GM23248 (cell line): ENCODE data around the gene MYO18B. TPM values are rescaled to one million over a fixed set of nuclear protein-coding genes. Genes with fewer than 3 reads are reported as not detected.

ENCODE experiments used
- DNase-seq: peaks from one replicate; pipeline ENCODE4 v3.0.0-alpha.2; 2015
- H2AFZ ChIP-seq: fragments of 200-600 bp; sonication (generic); 2 replicates; pipeline ENCODE4 v1.6.1; 2016; ENCODE audit warnings: antibody characterized with exemption
- H3F3A ChIP-seq: fragments of 200-600 bp; sonication (generic); 2 replicates; pipeline ENCODE4 v1.6.1; 2016; ENCODE audit warnings: mild to moderate bottlenecking, antibody characterized with exemption, mixed run types; ENCODE audit not compliant: insufficient read depth
- H3K27ac ChIP-seq: fragments of 200-600 bp; sonication (generic); 2 replicates; pipeline ENCODE4 v1.5.1; 2016; ENCODE audit warnings: mild to moderate bottlenecking
- H3K27me3 ChIP-seq: fragments of 200-600 bp; sonication (generic); replicated peaks from 2 replicates; pipeline ENCODE4 v1.6.1; 2016; ENCODE audit warnings: mild to moderate bottlenecking; ENCODE audit not compliant: insufficient read depth
- H3K36me3 ChIP-seq: fragments of 200-600 bp; sonication (generic); 2 replicates; pipeline ENCODE4 v1.6.1; 2016; ENCODE audit warnings: low read depth, mild to moderate bottlenecking
- H3K4me1 ChIP-seq: fragments of 200-600 bp; sonication (generic); 2 replicates; pipeline ENCODE4 v1.6.1; 2016; ENCODE audit warnings: mild to moderate bottlenecking; ENCODE audit not compliant: insufficient read depth
- H3K4me2 ChIP-seq: fragments of 200-600 bp; sonication (generic); one replicate; pipeline ENCODE4 v1.6.1; 2016; ENCODE audit warnings: mild to moderate bottlenecking; ENCODE audit not compliant: unreplicated experiment
- H3K4me3 ChIP-seq: fragments of 200-600 bp; sonication (generic); 2 replicates; pipeline ENCODE4 v1.5.1; 2016; ENCODE audit warnings: mild to moderate bottlenecking
- H3K79me2 ChIP-seq: fragments of 200-600 bp; sonication (generic); 2 replicates; pipeline ENCODE4 v1.6.1; 2016; ENCODE audit warnings: mild to moderate bottlenecking; ENCODE audit not compliant: insufficient read depth
- H3K9ac ChIP-seq: fragments of 200-600 bp; sonication (generic); 2 replicates; pipeline ENCODE4 v1.6.1; 2016; ENCODE audit warnings: mild to moderate bottlenecking
- H3K9me2 ChIP-seq: fragments of 200-600 bp; sonication (generic); 2 replicates; pipeline ENCODE4 v1.6.1; 2016; ENCODE audit warnings: mixed run types, mild to moderate bottlenecking, moderate library complexity; ENCODE audit not compliant: insufficient read depth
- H3K9me3 ChIP-seq: fragments of 200-600 bp; sonication (generic); one replicate; pipeline ENCODE4 v1.6.1; 2017; ENCODE audit warnings: low read depth
- H4K20me1 ChIP-seq: fragments of 200-600 bp; sonication (generic); 2 replicates; pipeline ENCODE4 v1.6.0; 2016; ENCODE audit not compliant: insufficient read depth
- EZH2 ChIP-seq: fragments of 200-600 bp; sonication (generic); IDR thresholded peaks from 2 replicates; pipeline ENCODE4 v1.6.1; 2018; ENCODE audit warnings: antibody characterized with exemption, mild to moderate bottlenecking; ENCODE audit not compliant: insufficient read depth, poor library complexity, severe bottlenecking
- EZH2phosphoT487 ChIP-seq: fragments of 200-600 bp; sonication (generic); IDR thresholded peaks from 2 replicates; pipeline ENCODE4 v1.6.1; 2018; ENCODE audit warnings: antibody characterized with exemption, moderate library complexity, mild to moderate bottlenecking, low read depth; ENCODE audit not compliant: insufficient read depth
- WGBS, 2 experiments: methylation state at CpG; one replicate each; pipeline ENCODE4 v1.1.6; 2015 to 2017; ENCODE audit warnings: low lambda C conversion rate in 2 of 2, low coverage in 1 of 2; ENCODE audit errors: missing lambda C conversion rate in 2 of 2; 5-methylcytosine and 5-hydroxymethylcytosine counted together
- in situ Hi-C: fragments of 300-500 bp; cut with MboI; formaldehyde crosslinking; loops from 2 replicates; pipeline ENCODE4 v1.15.0; 2020
- polyA plus RNA-seq: library from polyadenylated mRNA; unstranded; fragments of >200 nt; fragmentation: Nextera tagmentation; extraction: Ambion mirVana; gene quantifications from 2 replicates; pipeline ENCODE4 v1.2.1, GENCODE V29; 2016
- total RNA-seq: library from RNA; depleted of rRNA; stranded (reverse); fragments of >200 nt; shearing (Covaris generic); gene quantifications from 2 replicates; pipeline ENCODE4 v1.2.3, GENCODE V29; 2014

The MYO18B gene
- total and polyA plus RNA-seq, 2 experiments from 2014 or later = not detected

- no peaks in the 10 kb centered on the region for H3K9me3 ChIP-seq
- no peak for DNase-seq
- H3K9ac ChIP-seq = no peak overlapping the region
- in situ Hi-C loops = no loop called here
- H3K36me3 ChIP-seq = no peaks in the 10 kb centered on the region
- WGBS, 2 experiments = 10 to 17% methylated on average over 8 of the region's 8 CpGs
- no peak for TF ChIP-seq EZH2phosphoT487
- no peak for TF ChIP-seq EZH2
- no peak overlapping the region for H3K27ac ChIP-seq
- no peaks in the 10 kb centered on the region for H4K20me1 ChIP-seq
- H3K27me3 ChIP-seq = no peaks in the 10 kb centered on the region
- no peak overlapping the region for H2AFZ ChIP-seq
- no peak overlapping the region for H3K4me2 ChIP-seq
- H3K79me2 ChIP-seq = no peaks in the 10 kb centered on the region
- H3K9me2 ChIP-seq = no peaks in the 10 kb centered on the region
- no peak overlapping the region for H3K4me3 ChIP-seq
- no peaks in the 10 kb centered on the region for H3K4me1 ChIP-seq
- H3F3A ChIP-seq = no peaks in the 10 kb centered on the region
These were observed 181.9 kb downstream of the MYO18B start for GRCh38 chr22:25923914-25924313.

- H3K27me3 ChIP-seq = no peaks in the 10 kb centered on the region
- no peak overlapping the region for H2AFZ ChIP-seq
- no peaks in the 10 kb centered on the region for H4K20me1 ChIP-seq
- in situ Hi-C loops = no loop called here
- H3K79me2 ChIP-seq = no peaks in the 10 kb centered on the region
- H3F3A ChIP-seq = no peaks in the 10 kb centered on the region
- H3K9me3 ChIP-seq = no peaks in the 10 kb centered on the region
- H3K4me2 ChIP-seq = no peak overlapping the region
- no peak overlapping the region for H3K27ac ChIP-seq
- no peak overlapping the region for H3K4me3 ChIP-seq
- H3K4me1 ChIP-seq = no peaks in the 10 kb centered on the region
- DNase-seq = no peak
- H3K9ac ChIP-seq = no peak overlapping the region
- TF ChIP-seq EZH2 = no peak
- no peak for TF ChIP-seq EZH2phosphoT487
- H3K36me3 ChIP-seq = no peaks in the 10 kb centered on the region
- WGBS, 2 experiments = 25 to 37% methylated on average over 3 of the region's 3 CpGs
- H3K9me2 ChIP-seq = no peaks in the 10 kb centered on the region
These were observed 186.1 kb downstream of the MYO18B start for GRCh38 chr22:25928038-25928437.

GRCh38 chr22:25929321-25929878, 187.4 kb downstream of the MYO18B start:
- no peaks in the 10 kb centered on the region for H3K27me3 ChIP-seq
- no peak overlapping the region for H3K9ac ChIP-seq
- no peak for TF ChIP-seq EZH2
- no peak for TF ChIP-seq EZH2phosphoT487
- no peaks in the 10 kb centered on the region for H3K79me2 ChIP-seq
- no peak for DNase-seq
- no peak overlapping the region for H2AFZ ChIP-seq
- H3K9me2 ChIP-seq = no peaks in the 10 kb centered on the region
- no peaks in the 10 kb centered on the region for H3K4me1 ChIP-seq
- no peak overlapping the region for H3K4me2 ChIP-seq
- no peaks in the 10 kb centered on the region for H3F3A ChIP-seq
- H3K36me3 ChIP-seq = no peaks in the 10 kb centered on the region
- WGBS, 2 experiments = 15 to 18% methylated on average over 5 of the region's 5 CpGs
- H3K27ac ChIP-seq = no peak overlapping the region
- H3K4me3 ChIP-seq = no peak overlapping the region
- in situ Hi-C loops = no loop called here
- H4K20me1 ChIP-seq = no peaks in the 10 kb centered on the region
- no peaks in the 10 kb centered on the region for H3K9me3 ChIP-seq

- no peak overlapping the region for H2AFZ ChIP-seq
- no peaks in the 10 kb centered on the region for H3K9me2 ChIP-seq
- H3K27ac ChIP-seq = no peak overlapping the region
- TF ChIP-seq EZH2 (no peak), EZH2phosphoT487 (no peak)
- H3K27me3 ChIP-seq = no peaks in the 10 kb centered on the region
- H3F3A ChIP-seq = no peaks in the 10 kb centered on the region
- no peaks in the 10 kb centered on the region for H3K4me1 ChIP-seq
- H4K20me1 ChIP-seq = no peaks in the 10 kb centered on the region
- WGBS, 2 experiments = 21 to 22% methylated on average over 4 of the region's 4 CpGs
- no peak for DNase-seq
- H3K4me3 ChIP-seq = no peak overlapping the region
- H3K9ac ChIP-seq = no peak overlapping the region
- in situ Hi-C loops = no loop called here
- H3K79me2 ChIP-seq = no peaks in the 10 kb centered on the region
- no peaks in the 10 kb centered on the region for H3K9me3 ChIP-seq
- no peak overlapping the region for H3K4me2 ChIP-seq
- H3K36me3 ChIP-seq = no peaks in the 10 kb centered on the region
These were observed 188.1 kb downstream of the MYO18B start for GRCh38 chr22:25930083-25930482.

DNA sequence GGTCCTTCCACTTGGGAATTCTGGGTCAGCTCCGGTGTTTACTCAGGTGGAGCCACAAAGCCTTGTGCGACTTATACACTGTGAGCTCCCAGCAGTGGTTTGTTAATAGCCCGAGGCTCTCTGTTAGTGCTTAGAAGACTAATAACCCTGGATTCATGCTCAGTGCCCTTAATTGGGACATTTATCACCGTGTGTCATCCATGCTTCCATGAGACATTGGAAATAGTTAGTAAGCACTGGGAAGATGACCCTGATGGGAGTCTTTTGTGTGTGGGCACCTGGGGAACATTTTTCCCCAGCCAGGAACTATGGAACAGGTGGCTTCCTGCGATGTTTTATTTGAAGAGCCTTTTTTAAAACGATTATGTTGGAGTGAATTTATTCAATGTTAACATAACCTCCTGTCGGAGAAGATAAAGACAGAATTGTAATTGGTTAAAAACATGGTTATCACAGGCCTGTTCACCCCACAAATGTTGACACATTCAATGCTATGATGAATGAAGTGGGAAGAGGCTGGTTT, 188.9 kb downstream of the MYO18B start:
- in situ Hi-C loops = no loop called here
- Histone ChIP-seq H3K27ac (no peak overlapping the region), H3K9me2 (no peaks in the 10 kb centered on the region), H3K79me2 (no peaks in the 10 kb centered on the region), H3K9me3 (no peaks in the 10 kb centered on the region), H3F3A (no peaks in the 10 kb centered on the region), H3K4me1 (no peaks in the 10 kb centered on the region), H4K20me1 (no peaks in the 10 kb centered on the region), H3K9ac (no peak overlapping the region), H3K27me3 (no peaks in the 10 kb centered on the region), H3K36me3 (no peaks in the 10 kb centered on the region), H3K4me3 (no peak overlapping the region), H2AFZ (no peak overlapping the region), H3K4me2 (no peak overlapping the region)
- no peak for DNase-seq
- no peak for TF ChIP-seq EZH2
- 16 to 18% methylated on average over 7 of the region's 7 CpGs for WGBS, 2 experiments
